A549 (cell line): ENCODE data around the gene SNX17.

Experiments used
- CTCF ChIP-seq: fragments of >200 bp; sonication (Bioruptor Twin); formaldehyde crosslinking; IDR thresholded peaks from 3 replicates; pipeline ENCODE4 v1.5.1; 2016
- POLR2A ChIP-seq: IDR thresholded peaks from 2 replicates; pipeline ENCODE4 v1.6.1; 2012; ENCODE audit warnings: mild to moderate bottlenecking, low read length

GRCh38 chr2:27422958-27423357 is 52.5 kb downstream of the SNX17 start:
- TF ChIP-seq CTCF (no peak), POLR2A (no peak)
